SU-DHL-6 (cell line): Measurements from ENCODE around the gene AFF2.

ENCODE experiments used
- H2AFZ ChIP-seq: fragments of 200-600 bp; sonication (generic); 2 replicates; pipeline ENCODE4 v1.6.1; 2014; ENCODE audit warnings: low read depth, mild to moderate bottlenecking, moderate library complexity, mixed read lengths, antibody characterized with exemption, low read length; ENCODE audit not compliant: severe bottlenecking
- H3F3A ChIP-seq: fragments of 200-600 bp; shearing (Covaris generic); 2 replicates; pipeline ENCODE4 v1.6.0; 2016; ENCODE audit warnings: antibody characterized with exemption, mild to moderate bottlenecking; ENCODE audit not compliant: insufficient read depth
- H3K27ac ChIP-seq: fragments of 200-600 bp; sonication (generic); 2 replicates; pipeline ENCODE4 v1.5.1; 2016; ENCODE audit warnings: low read depth, mild to moderate bottlenecking, low read length, moderate library complexity, mixed read lengths
- H3K27me3 ChIP-seq: fragments of 200-600 bp; sonication (generic), shearing (Covaris generic); 2 replicates; pipeline ENCODE4 v1.6.0; 2014; ENCODE audit warnings: mild to moderate bottlenecking, low read length
- H3K36me3 ChIP-seq: fragments of 200-600 bp; sonication (generic); 2 replicates; pipeline ENCODE4 v1.6.1; 2014; ENCODE audit warnings: mild to moderate bottlenecking, low read length, mixed read lengths
- H3K4me2 ChIP-seq: fragments of 300-600, 200-600 bp; shearing (Covaris generic), sonication (generic); 2 replicates; pipeline ENCODE4 v1.6.0; 2014; ENCODE audit warnings: low read length, low read depth, mild to moderate bottlenecking; ENCODE audit not compliant: poor library complexity, severe bottlenecking
- H3K4me3 ChIP-seq: fragments of 200-600 bp; sonication (generic); 2 replicates; pipeline ENCODE4 v1.5.1; 2014; ENCODE audit warnings: antibody characterized with exemption, low read length, mild to moderate bottlenecking, mixed read lengths; ENCODE audit not compliant: insufficient read depth, poor library complexity, severe bottlenecking
- H3K79me2 ChIP-seq: fragments of 200-600 bp; sonication (generic); 2 replicates; pipeline ENCODE4 v1.6.1; 2014; ENCODE audit warnings: mild to moderate bottlenecking, low read length, moderate library complexity; ENCODE audit not compliant: insufficient read depth
- H3K9ac ChIP-seq: fragments of 200-600 bp; sonication (generic); 2 replicates; pipeline ENCODE4 v1.7.0; 2014; ENCODE audit warnings: mild to moderate bottlenecking, low read length
- H3K9me2 ChIP-seq: fragments of 200-600 bp; sonication (generic); replicated peaks from 2 replicates; pipeline ENCODE4 v1.6.1; 2014; ENCODE audit warnings: low read length; ENCODE audit not compliant: insufficient read depth
- H3K9me3 ChIP-seq: fragments of 200-600 bp; sonication (generic); 2 replicates; pipeline ENCODE4 v1.6.1; 2014; ENCODE audit warnings: low read length, mixed read lengths; ENCODE audit not compliant: insufficient read depth
- H4K20me1 ChIP-seq: fragments of 200-600 bp; sonication (generic); 2 replicates; pipeline ENCODE4 v1.6.1; 2014; ENCODE audit warnings: low read depth, mild to moderate bottlenecking, antibody characterized with exemption, low read length, moderate library complexity, mixed read lengths
- CTCF ChIP-seq: fragments of 200-600 bp; sonication (generic); IDR thresholded peaks from one replicate; pipeline ENCODE4 v1.5.1; 2017; ENCODE audit warnings: antibody characterized with exemption, mild to moderate bottlenecking, low read length, moderate library complexity; ENCODE audit not compliant: insufficient read depth, poor library complexity, severe bottlenecking
- EZH2phosphoT487 ChIP-seq: fragments of 200-600 bp; sonication (generic), shearing (Covaris generic); conservative IDR thresholded peaks from 2 replicates; pipeline ENCODE4 v1.6.1; 2018; ENCODE audit warnings: mild to moderate bottlenecking, antibody characterized with exemption, low read length, moderate library complexity, mixed read lengths

Gene AFF2

DNA sequence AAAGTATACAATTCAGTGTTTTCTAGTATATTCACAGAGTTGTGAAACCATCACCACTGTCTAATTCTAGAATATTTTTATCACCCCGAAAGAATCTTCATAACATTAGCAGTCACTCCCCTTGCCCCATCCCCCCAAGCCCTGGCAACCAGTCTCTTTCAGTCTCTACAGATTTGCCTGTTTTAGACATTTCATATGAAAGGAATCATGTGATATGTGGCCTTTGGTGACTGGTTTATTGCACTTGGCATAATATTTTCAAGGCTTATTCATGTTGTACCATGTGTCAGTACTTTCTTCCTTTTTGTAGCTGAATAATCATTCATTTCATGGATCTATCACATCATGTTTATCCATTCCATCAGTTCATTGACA lies 371.7 kb downstream of the AFF2 start:
- TF ChIP-seq CTCF (no peak), EZH2phosphoT487 (no peak)
- no peaks in the 10 kb centered on the region for H3K27me3 ChIP-seq
- no peaks in the 10 kb centered on the region for H3K36me3 ChIP-seq

GRCh38 chrX:148872881-148873280 lies 372.5 kb downstream of the AFF2 start:
- no peaks in the 10 kb centered on the region for H4K20me1 ChIP-seq
- no peaks in the 10 kb centered on the region for H3K27me3 ChIP-seq
- no peak overlapping the region for H3K27ac ChIP-seq
- no peak for TF ChIP-seq EZH2phosphoT487
- TF ChIP-seq CTCF, result no peak
- no peak overlapping the region for H3K4me3 ChIP-seq
- H3K36me3 ChIP-seq, result no peaks in the 10 kb centered on the region
- no peaks in the 10 kb centered on the region for H3F3A ChIP-seq
- H3K9ac ChIP-seq, result no peak overlapping the region
- H3K9me2 ChIP-seq, result no peaks in the 10 kb centered on the region
- no peak overlapping the region for H3K4me2 ChIP-seq
- no peaks in the 10 kb centered on the region for H3K79me2 ChIP-seq
- no peak overlapping the region for H2AFZ ChIP-seq
- H3K9me3 ChIP-seq, result no peaks in the 10 kb centered on the region

More for the DNA sequence above, 371.7 kb downstream of the AFF2 start:
- H3K79me2 ChIP-seq, result no peaks in the 10 kb centered on the region
- H3K4me3 ChIP-seq, result no peak overlapping the region
- no peaks in the 10 kb centered on the region for H3K9me2 ChIP-seq
- H3K4me2 ChIP-seq, result no peak overlapping the region
- no peaks in the 10 kb centered on the region for H4K20me1 ChIP-seq
- no peak overlapping the region for H2AFZ ChIP-seq
- H3K27ac ChIP-seq, result no peak overlapping the region
- H3F3A ChIP-seq, result no peaks in the 10 kb centered on the region
- no peaks in the 10 kb centered on the region for H3K9me3 ChIP-seq
- no peak overlapping the region for H3K9ac ChIP-seq

GRCh38 chrX:148874636-148875246 lies 374.3 kb downstream of the AFF2 start:
- H3K9me2 ChIP-seq, result no peaks in the 10 kb centered on the region

More at GRCh38 chrX:148874636-148875246, 374.3 kb downstream of the AFF2 start:
- no peaks in the 10 kb centered on the region for H3K9me3 ChIP-seq
- H3K9ac ChIP-seq, result no peak overlapping the region
- no peaks in the 10 kb centered on the region for H3K36me3 ChIP-seq
- no peaks in the 10 kb centered on the region for H3F3A ChIP-seq
- no peak overlapping the region for H3K4me2 ChIP-seq
- H3K4me3 ChIP-seq, result no peak overlapping the region
- H3K27me3 ChIP-seq, result no peaks in the 10 kb centered on the region
- no peaks in the 10 kb centered on the region for H4K20me1 ChIP-seq
- H2AFZ ChIP-seq, result no peak overlapping the region
- H3K27ac ChIP-seq, result no peak overlapping the region
- TF ChIP-seq EZH2phosphoT487 (no peak), CTCF (no peak)
- no peaks in the 10 kb centered on the region for H3K79me2 ChIP-seq
